C1 segment of cervical spinal cord (tissue), 14 donors: ENCODE measurements around the gene ZNF148.

ENCODE experiments used
- DNase-seq, 14 donors: peaks; one replicate each; lab custom pipeline; 2025; lab: John Stamatoyannopoulos, UW

The ZNF148 gene

GRCh38 chr3:125192190-125193035 is 182.7 kb downstream of the ZNF148 start:
- DNase-seq = no peak

- DNase-seq = no peak
Observed at GRCh38 chr3:125191730-125192129, 183.4 kb downstream of the ZNF148 start.

GRCh38 chr3:125191256-125191655 is 183.9 kb downstream of the ZNF148 start:
- no peak for DNase-seq

- DNase-seq = no peak
Observed at GRCh38 chr3:125190786-125191185, 184.3 kb downstream of the ZNF148 start.

- no peak for DNase-seq
Observed at GRCh38 chr3:125189378-125190165, 185.6 kb downstream of the ZNF148 start.

GRCh38 chr3:125188955-125189354 is 186.2 kb downstream of the ZNF148 start:
- DNase-seq = no peak

GRCh38 chr3:125187599-125187910 is 187.6 kb downstream of the ZNF148 start:
- no peak for DNase-seq

GRCh38 chr3:125186800-125187598 is 188.1 kb downstream of the ZNF148 start:
- peak in 2 of 14 donors; percentile 36 to 90 for DNase-seq

- DNase-seq = no peak
Observed at GRCh38 chr3:125186261-125186787, 188.8 kb downstream of the ZNF148 start.

GRCh38 chr3:125185805-125186204 is 189.3 kb downstream of the ZNF148 start:
- DNase-seq = no peak

GRCh38 chr3:125179884-125180240 is 195.3 kb downstream of the ZNF148 start:
- DNase-seq = no peak

- DNase-seq = no peak
Observed at GRCh38 chr3:125179143-125179883, 195.8 kb downstream of the ZNF148 start.

GRCh38 chr3:125177746-125178145 is 197.4 kb downstream of the ZNF148 start:
- no peak for DNase-seq
